Liver (tissue), 3 donors: ENCODE results near the gene MSMP.

Source experiments
- EGR1 ChIP-seq, 2 donors: IDR thresholded peaks; 2 replicates each; pipeline ENCODE4 v1.6.1; 2016 to 2018; ENCODE audit warnings: antibody characterized with exemption in 2 of 2, low read depth in 2 of 2
- HNF4G ChIP-seq: IDR thresholded peaks from 2 replicates; pipeline ENCODE4 v1.6.1; 2016; ENCODE audit warnings: antibody characterized with exemption
- JUND ChIP-seq, 2 donors: IDR thresholded peaks; 2 replicates each; pipeline ENCODE4 v1.6.1; 2016; ENCODE audit warnings: antibody characterized with exemption in 2 of 2
- RAD21 ChIP-seq, 2 donors: IDR thresholded peaks; 2 replicates each; pipeline ENCODE4 v1.6.1; 2016; ENCODE audit warnings: antibody characterized with exemption in 2 of 2, mild to moderate bottlenecking in 2 of 2
- SP1 ChIP-seq: IDR thresholded peaks from 2 replicates; pipeline ENCODE4 v1.6.1; 2018; ENCODE audit warnings: antibody characterized with exemption, mild to moderate bottlenecking
- TF ChIP-seq, protein P1 (sequence below): fragments of 150-350 bp; IDR thresholded peaks from 2 replicates; pipeline ENCODE4 v1.5.1; 2017; ENCODE audit warnings: improper control_type of control experiment, low read depth, low read length; ENCODE audit not compliant: missing input control
- TF ChIP-seq, protein P2 (sequence below): IDR thresholded peaks from 2 replicates; pipeline ENCODE4 v1.6.1; 2016; ENCODE audit warnings: antibody characterized with exemption
- TF ChIP-seq, protein P3 (sequence below): IDR thresholded peaks from 2 replicates; pipeline ENCODE4 v1.6.1; 2016; ENCODE audit warnings: antibody characterized with exemption, mild to moderate bottlenecking
- donor health status: healthy.
- donor health status: healthy.

- TF ChIP-seq, protein P1, sequence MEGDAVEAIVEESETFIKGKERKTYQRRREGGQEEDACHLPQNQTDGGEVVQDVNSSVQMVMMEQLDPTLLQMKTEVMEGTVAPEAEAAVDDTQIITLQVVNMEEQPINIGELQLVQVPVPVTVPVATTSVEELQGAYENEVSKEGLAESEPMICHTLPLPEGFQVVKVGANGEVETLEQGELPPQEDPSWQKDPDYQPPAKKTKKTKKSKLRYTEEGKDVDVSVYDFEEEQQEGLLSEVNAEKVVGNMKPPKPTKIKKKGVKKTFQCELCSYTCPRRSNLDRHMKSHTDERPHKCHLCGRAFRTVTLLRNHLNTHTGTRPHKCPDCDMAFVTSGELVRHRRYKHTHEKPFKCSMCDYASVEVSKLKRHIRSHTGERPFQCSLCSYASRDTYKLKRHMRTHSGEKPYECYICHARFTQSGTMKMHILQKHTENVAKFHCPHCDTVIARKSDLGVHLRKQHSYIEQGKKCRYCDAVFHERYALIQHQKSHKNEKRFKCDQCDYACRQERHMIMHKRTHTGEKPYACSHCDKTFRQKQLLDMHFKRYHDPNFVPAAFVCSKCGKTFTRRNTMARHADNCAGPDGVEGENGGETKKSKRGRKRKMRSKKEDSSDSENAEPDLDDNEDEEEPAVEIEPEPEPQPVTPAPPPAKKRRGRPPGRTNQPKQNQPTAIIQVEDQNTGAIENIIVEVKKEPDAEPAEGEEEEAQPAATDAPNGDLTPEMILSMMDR, result no peak
- no peak for TF ChIP-seq HNF4G
- no peak for TF ChIP-seq RAD21 (IDR thresholded peaks at IDR 0.05)
- no peak for TF ChIP-seq SP1
- no peak for TF ChIP-seq JUND (IDR thresholded peaks at IDR 0.05)
- TF ChIP-seq EGR1 (IDR thresholded peaks at IDR 0.05; ENCODE audit: low read depth in 2 of 2), result no peak
- TF ChIP-seq, protein P2, sequence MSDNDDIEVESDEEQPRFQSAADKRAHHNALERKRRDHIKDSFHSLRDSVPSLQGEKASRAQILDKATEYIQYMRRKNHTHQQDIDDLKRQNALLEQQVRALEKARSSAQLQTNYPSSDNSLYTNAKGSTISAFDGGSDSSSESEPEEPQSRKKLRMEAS, result no peak
- TF ChIP-seq, protein P3, sequence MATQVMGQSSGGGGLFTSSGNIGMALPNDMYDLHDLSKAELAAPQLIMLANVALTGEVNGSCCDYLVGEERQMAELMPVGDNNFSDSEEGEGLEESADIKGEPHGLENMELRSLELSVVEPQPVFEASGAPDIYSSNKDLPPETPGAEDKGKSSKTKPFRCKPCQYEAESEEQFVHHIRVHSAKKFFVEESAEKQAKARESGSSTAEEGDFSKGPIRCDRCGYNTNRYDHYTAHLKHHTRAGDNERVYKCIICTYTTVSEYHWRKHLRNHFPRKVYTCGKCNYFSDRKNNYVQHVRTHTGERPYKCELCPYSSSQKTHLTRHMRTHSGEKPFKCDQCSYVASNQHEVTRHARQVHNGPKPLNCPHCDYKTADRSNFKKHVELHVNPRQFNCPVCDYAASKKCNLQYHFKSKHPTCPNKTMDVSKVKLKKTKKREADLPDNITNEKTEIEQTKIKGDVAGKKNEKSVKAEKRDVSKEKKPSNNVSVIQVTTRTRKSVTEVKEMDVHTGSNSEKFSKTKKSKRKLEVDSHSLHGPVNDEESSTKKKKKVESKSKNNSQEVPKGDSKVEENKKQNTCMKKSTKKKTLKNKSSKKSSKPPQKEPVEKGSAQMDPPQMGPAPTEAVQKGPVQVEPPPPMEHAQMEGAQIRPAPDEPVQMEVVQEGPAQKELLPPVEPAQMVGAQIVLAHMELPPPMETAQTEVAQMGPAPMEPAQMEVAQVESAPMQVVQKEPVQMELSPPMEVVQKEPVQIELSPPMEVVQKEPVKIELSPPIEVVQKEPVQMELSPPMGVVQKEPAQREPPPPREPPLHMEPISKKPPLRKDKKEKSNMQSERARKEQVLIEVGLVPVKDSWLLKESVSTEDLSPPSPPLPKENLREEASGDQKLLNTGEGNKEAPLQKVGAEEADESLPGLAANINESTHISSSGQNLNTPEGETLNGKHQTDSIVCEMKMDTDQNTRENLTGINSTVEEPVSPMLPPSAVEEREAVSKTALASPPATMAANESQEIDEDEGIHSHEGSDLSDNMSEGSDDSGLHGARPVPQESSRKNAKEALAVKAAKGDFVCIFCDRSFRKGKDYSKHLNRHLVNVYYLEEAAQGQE, result no peak
Measured at GRCh38 chr9:35749515-35750255, 4.4 kb downstream of the MSMP start.
